IPS-NIHi11 (cell line): Measurements from ENCODE around the gene SIGLEC15.
"Not testable (repeated sequence)": the region's sequence is repeated elsewhere in the genome, so short reads cannot be mapped to it uniquely, and the experiment has no call there.

Source experiments
- DNase-seq: peaks from one replicate; pipeline ENCODE4 v3.0.0; 2012; ENCODE audit warnings: mixed read lengths, low spot score

The SIGLEC15 gene

GRCh38 chr18:45844938-45845337, 19.5 kb downstream of the SIGLEC15 start:
- no peak for DNase-seq

- no peak for DNase-seq
Measured at GRCh38 chr18:45845410-45845809, 19.9 kb downstream of the SIGLEC15 start.

GRCh38 chr18:45847119-45847518, 21.6 kb downstream of the SIGLEC15 start:
- DNase-seq: no peak

- not testable (repeated sequence) for DNase-seq
Measured at GRCh38 chr18:45848643-45849042, 23.2 kb downstream of the SIGLEC15 start.

GRCh38 chr18:45849529-45849928, 24.1 kb downstream of the SIGLEC15 start:
- DNase-seq: no peak

GRCh38 chr18:45850021-45850420, 24.5 kb downstream of the SIGLEC15 start:
- DNase-seq: peak; percentile 43

- DNase-seq: no peak
Measured at GRCh38 chr18:45851161-45851925, 25.9 kb downstream of the SIGLEC15 start.

- no peak for DNase-seq
Measured at GRCh38 chr18:45852631-45853030, 27.2 kb downstream of the SIGLEC15 start.

- no peak for DNase-seq
Measured at GRCh38 chr18:45854036-45854586, 28.6 kb downstream of the SIGLEC15 start.

GRCh38 chr18:45856531-45856930, 31.1 kb downstream of the SIGLEC15 start:
- no peak for DNase-seq

- no peak for DNase-seq
Measured at GRCh38 chr18:45859334-45859733, 33.9 kb downstream of the SIGLEC15 start.

- DNase-seq: no peak
Measured at GRCh38 chr18:45860492-45860891, 35.0 kb downstream of the SIGLEC15 start.

GRCh38 chr18:45860971-45861370, 35.5 kb downstream of the SIGLEC15 start:
- DNase-seq: no peak

- DNase-seq: no peak
Measured at GRCh38 chr18:45861926-45862325, 36.5 kb downstream of the SIGLEC15 start.

- DNase-seq: no peak
Measured at GRCh38 chr18:45863469-45863868, 38.0 kb downstream of the SIGLEC15 start.

- no peak for DNase-seq
Measured at GRCh38 chr18:45864081-45864480, 38.6 kb downstream of the SIGLEC15 start.

GRCh38 chr18:45865466-45865865, 40.0 kb downstream of the SIGLEC15 start:
- no peak for DNase-seq

- no peak for DNase-seq
Measured at GRCh38 chr18:45870419-45870818, 44.9 kb downstream of the SIGLEC15 start.

- DNase-seq: no peak
Measured at GRCh38 chr18:45871431-45872084, 46.1 kb downstream of the SIGLEC15 start.

GRCh38 chr18:45874491-45875184, 49.2 kb downstream of the SIGLEC15 start:
- no peak for DNase-seq

GRCh38 chr18:45876161-45876560, 50.7 kb downstream of the SIGLEC15 start:
- DNase-seq: no peak

- no peak for DNase-seq
Measured at GRCh38 chr18:45877403-45877802, 51.9 kb downstream of the SIGLEC15 start.
